Neural cell (in vitro differentiated cells): ENCODE measurements around the gene GMPR2.

Source experiments
- POLR2AphosphoS5 ChIP-seq: IDR thresholded peaks from 2 replicates; pipeline ENCODE4 v1.6.1; 2012
- REST ChIP-seq: IDR thresholded peaks from 2 replicates; pipeline ENCODE4 v1.6.1; 2012; ENCODE audit warnings: borderline replicate concordance

- TF ChIP-seq POLR2AphosphoS5 (no peak), REST (no peak)
Observed at GRCh38 chr14:24238527-24239037, 5.9 kb downstream of the GMPR2 start.
